Fibroblast of mammary gland (primary cell): ENCODE measurements around the gene DEF6.
"Not testable (repeated sequence)": the region's sequence is repeated elsewhere in the genome, so short reads cannot be mapped to it uniquely, and the experiment has no call there.

Experiments used
- DNase-seq: peaks from one replicate; pipeline ENCODE4 v3.0.0-alpha.2; 2010; ENCODE audit warnings: low read depth
- H3K4me3 ChIP-seq: 2 replicates; pipeline ENCODE4 v1.5.1; 2011; ENCODE audit warnings: low read depth, mild to moderate bottlenecking, low read length, moderate library complexity; ENCODE audit not compliant: control insufficient read depth
- CTCF ChIP-seq: conservative IDR thresholded peaks from 2 replicates; pipeline ENCODE4 v1.5.1; 2011; ENCODE audit warnings: low read depth, low read length, inconsistent platforms; ENCODE audit not compliant: control insufficient read depth, insufficient read depth

Gene DEF6

DNA sequence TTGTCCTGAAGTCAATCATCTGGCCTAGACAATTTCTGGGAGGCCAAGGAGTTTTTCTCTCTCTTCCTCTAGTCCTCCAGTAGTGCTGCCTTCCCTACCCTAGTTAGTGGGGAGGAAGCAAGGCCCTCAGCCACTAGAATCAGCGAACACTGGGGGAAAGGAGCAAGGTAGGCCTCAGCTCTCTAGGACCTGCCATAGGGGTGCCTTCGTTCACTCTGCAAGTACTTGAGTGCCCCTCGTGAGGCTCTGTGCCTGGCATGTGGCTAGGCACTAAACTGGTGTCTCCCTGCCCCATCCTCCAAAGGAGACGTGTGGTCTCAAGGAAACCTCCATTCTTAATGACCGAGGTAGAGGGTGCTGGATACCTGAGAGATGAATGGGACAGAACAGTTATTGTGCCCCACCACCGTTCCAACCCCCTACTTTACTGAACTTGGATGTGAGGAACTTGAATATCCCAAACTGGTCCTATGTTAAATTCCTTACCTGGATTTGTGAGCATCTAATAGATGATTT lies 1.1 kb downstream of the DEF6 start:
- H3K4me3 ChIP-seq: no peak overlapping the region
- no peak for TF ChIP-seq CTCF
- DNase-seq: no peak

DNA sequence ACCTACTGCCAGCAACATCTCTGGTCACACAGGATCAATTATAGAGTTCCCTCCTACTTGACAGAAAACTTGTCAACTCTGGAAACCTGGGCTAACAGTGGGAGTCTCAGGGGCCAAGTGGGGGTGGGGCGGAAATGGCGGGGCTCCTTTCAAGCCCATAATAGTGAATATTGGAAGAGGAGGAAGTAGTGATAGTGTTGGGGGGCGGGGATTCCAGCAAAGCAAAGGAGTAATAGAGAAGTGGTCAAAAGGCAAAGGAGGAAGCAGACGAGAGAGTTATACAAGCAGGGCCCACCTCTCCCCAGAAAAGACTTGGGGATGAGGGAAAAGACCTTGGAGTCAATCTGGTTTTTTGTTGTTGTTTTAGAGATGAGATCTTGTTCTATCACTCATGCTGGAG lies 2.1 kb downstream of the DEF6 start:
- TF ChIP-seq CTCF: no peak
- H3K4me3 ChIP-seq: no peak overlapping the region
- no peak for DNase-seq

- no peak overlapping the region for H3K4me3 ChIP-seq
- DNase-seq: no peak
- no peak for TF ChIP-seq CTCF
These were observed 3.2 kb downstream of the DEF6 start for GRCh38 chr6:35300848-35301247.

- DNase-seq: peak; percentile 7
- no peak overlapping the region for H3K4me3 ChIP-seq
These were observed 5.1 kb downstream of the DEF6 start for GRCh38 chr6:35302604-35303241.

DNA sequence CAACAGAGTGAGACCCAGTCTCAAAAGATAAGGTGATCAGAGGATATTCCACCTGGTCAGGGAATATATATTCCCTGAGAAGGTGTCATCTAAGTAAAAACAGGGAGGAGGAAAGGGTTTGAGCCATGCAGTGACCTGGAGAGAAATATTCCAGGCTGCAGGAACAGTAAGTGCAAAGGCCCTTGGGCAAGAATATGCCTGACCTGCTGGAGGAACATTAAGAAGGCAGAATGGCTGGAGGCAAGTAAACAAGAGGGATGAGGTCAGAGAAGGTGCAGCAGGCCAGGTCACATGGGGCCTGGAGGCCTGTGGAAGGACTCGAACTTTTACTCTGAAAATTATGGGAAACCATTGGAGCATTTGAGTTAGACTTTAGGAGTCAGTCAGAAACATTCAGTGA lies 6.7 kb downstream of the DEF6 start:
- no peak overlapping the region for H3K4me3 ChIP-seq
- TF ChIP-seq CTCF: no peak
- DNase-seq: no peak

More at GRCh38 chr6:35302604-35303241, 5.1 kb downstream of the DEF6 start:
- no peak for TF ChIP-seq CTCF

DNA sequence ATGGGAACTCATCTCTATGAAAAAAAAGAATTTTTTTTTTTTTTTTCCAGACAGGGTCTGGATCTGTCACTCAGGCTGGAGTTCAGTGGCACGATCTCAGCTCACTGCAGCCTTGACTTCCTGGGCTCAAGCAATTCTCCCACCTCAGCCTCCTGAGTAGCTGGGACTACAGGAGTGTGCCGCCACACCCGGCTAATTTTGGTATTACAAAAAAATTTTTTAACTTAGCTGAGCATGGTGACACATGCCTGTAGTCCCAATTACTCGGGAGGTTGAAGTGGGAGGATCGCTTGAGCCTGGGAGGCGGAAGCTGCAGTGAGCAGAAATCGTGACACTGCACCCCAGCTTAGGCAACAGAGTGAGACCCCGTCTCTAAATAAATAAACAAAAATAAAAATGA lies 7.5 kb downstream of the DEF6 start:
- DNase-seq: no peak
- TF ChIP-seq CTCF: no peak
- no peak overlapping the region for H3K4me3 ChIP-seq

- DNase-seq, H3K4me3 ChIP-seq: not testable (repeated sequence)
These were observed 9.5 kb downstream of the DEF6 start for GRCh38 chr6:35307138-35307537.

DNA sequence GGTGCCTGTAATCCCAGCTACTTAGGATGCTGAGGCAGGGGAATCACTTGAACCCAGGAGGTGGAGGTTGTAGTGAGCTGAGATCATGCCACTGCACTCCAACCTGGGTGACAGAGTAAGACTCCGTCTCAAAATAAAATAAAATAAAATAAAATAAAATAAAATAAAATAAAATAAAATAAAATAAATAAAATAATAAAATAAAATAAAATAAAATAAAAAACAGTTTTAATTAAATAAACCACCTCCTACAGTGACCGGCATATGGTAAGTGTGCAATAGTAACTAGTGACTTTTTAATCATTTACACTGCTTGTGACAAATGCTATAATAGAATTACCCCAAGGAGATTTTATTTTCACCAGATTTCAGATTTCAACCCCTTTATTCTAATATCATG lies 10.9 kb downstream of the DEF6 start:
- not testable (repeated sequence) for DNase-seq, H3K4me3 ChIP-seq
